ENCODE measurements around the gene OPTC.

DNA sequence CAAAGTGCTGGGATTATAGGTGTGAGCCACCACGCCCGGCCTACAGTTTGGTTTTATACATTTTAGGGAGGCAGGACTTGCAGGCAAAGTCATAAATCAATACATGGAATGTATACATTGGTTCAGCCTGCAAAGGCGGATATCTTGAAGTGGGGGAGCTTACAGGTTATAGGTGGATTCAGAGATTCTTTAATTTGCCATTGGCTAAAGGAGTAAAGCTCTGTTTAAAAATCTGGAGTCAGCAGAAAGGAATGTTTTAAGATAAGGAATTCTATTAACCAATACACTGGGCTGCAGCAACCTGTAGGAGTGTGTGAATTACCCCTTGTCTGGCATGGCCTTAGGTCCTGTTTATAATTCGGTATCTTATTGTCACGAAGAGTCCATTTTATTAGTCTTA is 57.6 kb downstream of the OPTC start:
- TF ChIP-seq TOX (CRISPR knock-in tag; IDR thresholded peaks at IDR 0.05; ENCODE audit: borderline replicate concordance) (no peak), TCF4 (CRISPR knock-in tag; IDR thresholded peaks at IDR 0.05; ENCODE audit: borderline replicate concordance) (no peak), ZFP30 (CRISPR knock-in tag; IDR thresholded peaks at IDR 0.05) (no peak), RARB (CRISPR knock-in tag; IDR thresholded peaks at IDR 0.05) (no peak)
- TF ChIP-seq, protein P1, sequence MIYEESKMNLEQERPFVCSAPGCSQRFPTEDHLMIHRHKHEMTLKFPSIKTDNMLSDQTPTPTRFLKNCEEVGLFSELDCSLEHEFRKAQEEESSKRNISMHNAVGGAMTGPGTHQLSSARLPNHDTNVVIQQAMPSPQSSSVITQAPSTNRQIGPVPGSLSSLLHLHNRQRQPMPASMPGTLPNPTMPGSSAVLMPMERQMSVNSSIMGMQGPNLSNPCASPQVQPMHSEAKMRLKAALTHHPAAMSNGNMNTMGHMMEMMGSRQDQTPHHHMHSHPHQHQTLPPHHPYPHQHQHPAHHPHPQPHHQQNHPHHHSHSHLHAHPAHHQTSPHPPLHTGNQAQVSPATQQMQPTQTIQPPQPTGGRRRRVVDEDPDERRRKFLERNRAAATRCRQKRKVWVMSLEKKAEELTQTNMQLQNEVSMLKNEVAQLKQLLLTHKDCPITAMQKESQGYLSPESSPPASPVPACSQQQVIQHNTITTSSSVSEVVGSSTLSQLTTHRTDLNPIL (CRISPR knock-in tag; IDR thresholded peaks at IDR 0.05; ENCODE audit: low read depth) = no peak

All from SK-N-SH treated with all-trans-retinoic acid at 6 μM for 48 hours (cell line).